Heart left ventricle (tissue), 16 donors: ENCODE data around the gene DHPS. TPM values are rescaled to one million over a fixed set of nuclear protein-coding genes. Genes with fewer than 3 reads are reported as not detected.

Experiments used
- ATAC-seq, 4 donors: fragments of 200-7000 bp; cut with Tn5 transposase; one replicate each; pipeline ENCODE4 v1.9.1; 2020 to 2022; ENCODE audit warnings: moderate library complexity in 4 of 4, mild to moderate bottlenecking in 3 of 4, moderate number of reproducible peaks in 1 of 4
- DNase-seq, 5 donors: peaks; one replicate each; pipeline ENCODE4 v3.0.0-alpha.2; 2020
- H3K27ac ChIP-seq, 12 donors: fragments of 200-600 bp; sonication (generic) in 4 of 12; one replicate each; pipeline versions ENCODE4 v1.5.0 to v1.8.0; 2016 to 2022; ENCODE audit warnings: mild to moderate bottlenecking in 2 of 12
- H3K27me3 ChIP-seq, 9 donors: fragments of 200-600 bp; sonication (generic) in 2 of 9; one replicate each; pipeline versions ENCODE4 v1.5.1 to v1.8.0; 2016 to 2022; ENCODE audit warnings: mild to moderate bottlenecking in 3 of 9
- H3K36me3 ChIP-seq, 9 donors: fragments of 200-600 bp; sonication (generic) in 2 of 9; one replicate each; pipeline versions ENCODE4 v1.5.0 to v1.8.0; 2018 to 2022; ENCODE audit warnings: mild to moderate bottlenecking in 2 of 9
- H3K4me1 ChIP-seq, 12 donors: fragments of 200-600 bp; sonication (generic) in 4 of 12; one replicate each; pipeline versions ENCODE4 v1.5.0 to v1.8.0; 2016 to 2022; ENCODE audit warnings: mild to moderate bottlenecking in 3 of 12
- H3K4me3 ChIP-seq, 12 donors: fragments of 200-600 bp; sonication (generic) in 4 of 12; one replicate each; pipeline versions ENCODE4 v1.5.0 to v1.8.0; 2017 to 2022; ENCODE audit warnings: mild to moderate bottlenecking in 9 of 12, moderate library complexity in 4 of 12
- H3K9me3 ChIP-seq, 12 donors: fragments of 200-600 bp; sonication (generic) in 4 of 12; one replicate each; pipeline versions ENCODE4 v1.5.0 to v1.8.0; 2016 to 2022; ENCODE audit warnings: mild to moderate bottlenecking in 1 of 12
- POLR2A ChIP-seq, 2 donors: fragments of 450-650 bp; IDR thresholded peaks; one replicate each; pipeline ENCODE4 v1.6.1; 2017; ENCODE audit warnings: antibody characterized with exemption in 2 of 2, mild to moderate bottlenecking in 2 of 2, moderate library complexity in 2 of 2
- WGBS, 4 donors: extraction: QIAGEN DNeasy Blood & Tissue Kit in 2 of 4; methylation state at CpG; one replicate each; pipeline versions ENCODE4 v1.1.5 to v1.1.7; 2013 to 2018; 5-methylcytosine and 5-hydroxymethylcytosine counted together
- intact Hi-C, 10 donors: fragments of 100-400 bp; cut with DNase I; formaldehyde crosslinking; loops; one replicate each; pipeline versions ENCODE4 v1.11.1 to v1.14.2; 2022
- polyA plus RNA-seq, 2 donors: library from polyadenylated mRNA; stranded (reverse); fragments of 200-250 nt; gene quantifications; one replicate each; pipeline ENCODE4 v1.2.3, GENCODE V29; 2013
- total RNA-seq, 9 donors: library from RNA; depleted of rRNA in 2 of 9; stranded (reverse); fragments of >200 nt in 2 of 9; fragmentation: NEBNext Ultra II Directional in 3 of 9; extraction: Animal tissue kit (Norgen Biotek cat#: 25700) in 3 of 9; gene quantifications; one replicate each; pipeline versions ENCODE4 v1.1.0 to v1.2.4, GENCODE V29; 2016 to 2023
- TF ChIP-seq, protein P1 (sequence below), 12 donors: fragments of 200-600 bp; sonication (generic) in 4 of 12; IDR thresholded peaks; one replicate each; pipeline versions ENCODE4 v1.5.0 to v1.8.0; 2018 to 2022; ENCODE audit warnings: antibody characterized with exemption in 12 of 12, mild to moderate bottlenecking in 5 of 12
- donor health status: ischemic (EF 13 %, LVEDD 7.1; RV severe dilation, severe dysfunction).
- donor health status: healthy with polysubstance abuse.
- donor health status: DM: no; HTN: yes; CAD: no.
- donor health status: DM: no; HTN: no; CAD: no.
- donor health status: ischemic (EF 25% LVEDD 6.9; RV normal size, moderate dysfunction).
- donor health status: ischemic (EF 25% LVEDD 5.7; RV mildly dilated, moderate dysfunction).
- donor health status: healthy.
- donor health status: DM: yes; HTN: yes; CAD: no.
- donor health status: ischemic (EF 35%, LVEDD 5.7; RV mildly dilated, moderate dysfunction).
- donor health status: nonischemic (EF 11% LVEDD 7.7; RV severe dilation, severe dysfunction).
- donor health status: DM: yes; HTN: yes; CAD: no.
- donor health status: PGD.
- donor health status: ischemic (EF 29% LVEDD 5.4; RV normal size, mild dysfunction).
- donor health status: nonischemic (EF 23%, LVEDD 6.1; RV moderate dilation, normal function).

Gene DHPS
- total and polyA plus RNA-seq, 11 donors, result 47.6 to 121 (median 55.9) TPM

DNA sequence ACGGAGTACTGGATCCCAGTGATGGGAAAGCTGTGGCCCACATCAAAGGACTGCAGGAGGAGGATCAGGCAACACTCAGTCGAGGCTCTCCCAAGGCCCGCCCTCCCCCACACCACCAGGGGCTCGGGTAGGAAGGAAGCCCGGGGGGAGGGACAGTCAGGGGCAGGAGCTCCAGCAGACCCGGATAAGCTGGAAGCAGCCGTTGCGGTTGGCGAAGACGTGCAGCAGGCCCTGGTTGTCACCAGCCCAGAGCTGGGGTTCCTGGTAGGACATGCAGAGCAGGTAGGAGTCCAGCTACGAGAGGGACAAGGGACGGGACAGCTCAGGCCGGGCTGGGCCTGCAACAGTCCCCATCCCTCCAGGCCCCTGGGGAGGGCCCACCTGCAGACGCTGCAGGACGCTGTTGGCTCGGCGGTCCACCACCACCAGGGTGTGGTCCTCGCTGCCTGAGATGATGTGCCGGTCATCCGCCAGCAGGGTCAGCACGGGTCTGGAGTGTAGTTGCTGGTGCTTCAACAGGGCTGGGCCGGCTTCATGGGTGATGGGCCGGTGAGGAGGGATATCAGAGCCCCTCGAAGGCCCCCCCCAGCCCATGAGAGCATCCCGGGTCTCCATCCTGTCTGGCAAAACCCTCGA is 8.0 kb upstream of the DHPS start:
- DNase-seq (no peak), ATAC-seq (no peak)
- TF ChIP-seq POLR2A (IDR thresholded peaks at IDR 0.05), result no peak
- TF ChIP-seq, protein P1, sequence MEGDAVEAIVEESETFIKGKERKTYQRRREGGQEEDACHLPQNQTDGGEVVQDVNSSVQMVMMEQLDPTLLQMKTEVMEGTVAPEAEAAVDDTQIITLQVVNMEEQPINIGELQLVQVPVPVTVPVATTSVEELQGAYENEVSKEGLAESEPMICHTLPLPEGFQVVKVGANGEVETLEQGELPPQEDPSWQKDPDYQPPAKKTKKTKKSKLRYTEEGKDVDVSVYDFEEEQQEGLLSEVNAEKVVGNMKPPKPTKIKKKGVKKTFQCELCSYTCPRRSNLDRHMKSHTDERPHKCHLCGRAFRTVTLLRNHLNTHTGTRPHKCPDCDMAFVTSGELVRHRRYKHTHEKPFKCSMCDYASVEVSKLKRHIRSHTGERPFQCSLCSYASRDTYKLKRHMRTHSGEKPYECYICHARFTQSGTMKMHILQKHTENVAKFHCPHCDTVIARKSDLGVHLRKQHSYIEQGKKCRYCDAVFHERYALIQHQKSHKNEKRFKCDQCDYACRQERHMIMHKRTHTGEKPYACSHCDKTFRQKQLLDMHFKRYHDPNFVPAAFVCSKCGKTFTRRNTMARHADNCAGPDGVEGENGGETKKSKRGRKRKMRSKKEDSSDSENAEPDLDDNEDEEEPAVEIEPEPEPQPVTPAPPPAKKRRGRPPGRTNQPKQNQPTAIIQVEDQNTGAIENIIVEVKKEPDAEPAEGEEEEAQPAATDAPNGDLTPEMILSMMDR (IDR thresholded peaks at IDR 0.05), result no peak
- H3K27me3 ChIP-seq, result no peaks in the 10 kb centered on the region
- no peaks in the 10 kb centered on the region for H3K9me3 ChIP-seq
- intact Hi-C loops, result no loop called here
- no peak overlapping the region for H3K4me3 ChIP-seq
- H3K4me1 ChIP-seq, result no peaks in the 10 kb centered on the region
- no peaks in the 10 kb centered on the region for H3K36me3 ChIP-seq
- H3K27ac ChIP-seq, result no peak overlapping the region
- WGBS, 4 donors, result 58 to 70% (median 66%) methylated on average over 15 to 26 of the region's 26 CpGs

- intact Hi-C loops, result no loop called here
- H3K27ac ChIP-seq, result no peak overlapping the region
- WGBS, 4 donors, result 80 to 94% (median 93%) methylated on average over 1 to 12 of the region's 12 CpGs
- ATAC-seq, result no peak
- H3K9me3 ChIP-seq, result no peaks in the 10 kb centered on the region
- DNase-seq, result no peak
- H3K36me3 ChIP-seq, result no peaks in the 10 kb centered on the region
- H3K4me1 ChIP-seq, result no peaks in the 10 kb centered on the region
- no peak for TF ChIP-seq POLR2A (IDR thresholded peaks at IDR 0.05)
- TF ChIP-seq, protein P1 (IDR thresholded peaks at IDR 0.05), result no peak
- no peaks in the 10 kb centered on the region for H3K27me3 ChIP-seq
- H3K4me3 ChIP-seq, result no peak overlapping the region
These were observed 7.3 kb upstream of the DHPS start for GRCh38 chr19:12689012-12689411.

- H3K27ac ChIP-seq, result no peak within 1 kb of the TSS
- ATAC-seq (no peak), DNase-seq (no peak)
- no peaks in the 10 kb centered on the region for H3K9me3 ChIP-seq
- H3K4me3 ChIP-seq, result no peak within 1 kb of the TSS
- intact Hi-C loops, result no loop called here
- H3K27me3 ChIP-seq, result no peaks in the 10 kb centered on the region
- WGBS, 4 donors, result 80 to 88% (median 86%) methylated on average over 5 to 9 of the region's 9 CpGs
- no peak for TF ChIP-seq POLR2A (IDR thresholded peaks at IDR 0.05)
- TF ChIP-seq, protein P1 (IDR thresholded peaks at IDR 0.05), result no peak
- H3K4me1 ChIP-seq, result no peaks in the 10 kb centered on the region
- H3K36me3 ChIP-seq, result no peaks in the 10 kb centered on the region
These were observed 6.0 kb upstream of the DHPS start, which contains the start of gene GNG14 for GRCh38 chr19:12687496-12688196. TSS of gene GNG14 (plus strand) at chr19:12687998. CDS start at chr19:12688049, 51 bp downstream.

GRCh38 chr19:12685831-12686230 is 4.2 kb upstream of the DHPS start:
- no peak for DNase-seq
- ATAC-seq, result no peak
- intact Hi-C loops, result no loop called here
- Histone ChIP-seq H3K27ac (no peak overlapping the region), H3K9me3 (no peaks in the 10 kb centered on the region), H3K36me3 (no peaks in the 10 kb centered on the region), H3K4me1 (peaks cover 0 to 8% (median 1%) of the 10 kb centered on the region in 12 donors), H3K27me3 (no peaks in the 10 kb centered on the region), H3K4me3 (no peak overlapping the region)
- no peak for TF ChIP-seq POLR2A (IDR thresholded peaks at IDR 0.05)
- TF ChIP-seq, protein P1 (IDR thresholded peaks at IDR 0.05), result no peak
- WGBS, 4 donors, result 72 to 85% (median 81%) methylated on average over 3 of the region's 3 CpGs
